Vagina (tissue), 2 donors: Measurements from ENCODE around the gene CDKN2A.

Experiments
- POLR2A ChIP-seq, 2 donors: fragments of 450-650 bp; IDR thresholded peaks; one replicate each; pipeline ENCODE4 v1.6.1; 2017; ENCODE audit warnings: antibody characterized with exemption in 2 of 2, mild to moderate bottlenecking in 2 of 2, moderate library complexity in 2 of 2
- POLR2AphosphoS5 ChIP-seq, 2 donors: sonication (generic); formaldehyde crosslinking; IDR thresholded peaks; one replicate each; pipeline ENCODE4 v1.9.0; 2017; ENCODE audit warnings: antibody characterized with exemption in 2 of 2, mild to moderate bottlenecking in 2 of 2, low read depth in 1 of 2; ENCODE audit not compliant: insufficient read depth in 1 of 2
- TF ChIP-seq, protein P1 (sequence below), 3 experiments: fragments of 450-650 bp in 2 of 3; fragments of 200-600 bp in 1 of 3; sonication (generic) in 1 of 3; IDR thresholded peaks; one replicate each; pipeline ENCODE4 v1.5.1; 2017 to 2019; ENCODE audit warnings: antibody characterized with exemption in 3 of 3, mild to moderate bottlenecking in 2 of 3, moderate library complexity in 2 of 3

DNA sequence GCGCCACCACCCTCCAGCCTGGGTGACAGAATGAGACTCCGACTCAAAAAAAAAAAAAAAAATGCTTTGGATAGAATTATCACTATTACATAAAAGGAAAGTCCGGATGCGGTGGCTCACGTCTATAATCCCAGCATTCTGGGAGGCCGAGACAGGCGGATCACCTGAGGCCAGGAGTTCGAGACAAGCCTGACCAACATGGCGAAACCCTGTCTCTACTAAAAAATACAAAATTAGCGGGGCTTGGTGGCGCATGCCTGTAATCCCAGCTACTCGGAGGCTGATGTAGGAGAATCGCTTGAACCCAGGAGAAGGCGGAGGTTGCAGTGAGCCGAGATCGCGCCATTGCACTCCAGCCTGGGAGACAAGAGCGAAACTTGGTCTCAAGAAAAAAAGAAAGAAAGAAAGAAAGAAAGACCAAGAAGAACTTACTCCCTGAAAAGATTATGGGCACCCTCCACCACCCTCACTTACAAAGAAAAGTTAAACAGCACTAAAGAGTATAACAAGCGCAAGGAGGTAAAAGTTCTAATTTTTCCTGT lies 17.8 kb downstream of the CDKN2A start:
- TF ChIP-seq, protein P1, sequence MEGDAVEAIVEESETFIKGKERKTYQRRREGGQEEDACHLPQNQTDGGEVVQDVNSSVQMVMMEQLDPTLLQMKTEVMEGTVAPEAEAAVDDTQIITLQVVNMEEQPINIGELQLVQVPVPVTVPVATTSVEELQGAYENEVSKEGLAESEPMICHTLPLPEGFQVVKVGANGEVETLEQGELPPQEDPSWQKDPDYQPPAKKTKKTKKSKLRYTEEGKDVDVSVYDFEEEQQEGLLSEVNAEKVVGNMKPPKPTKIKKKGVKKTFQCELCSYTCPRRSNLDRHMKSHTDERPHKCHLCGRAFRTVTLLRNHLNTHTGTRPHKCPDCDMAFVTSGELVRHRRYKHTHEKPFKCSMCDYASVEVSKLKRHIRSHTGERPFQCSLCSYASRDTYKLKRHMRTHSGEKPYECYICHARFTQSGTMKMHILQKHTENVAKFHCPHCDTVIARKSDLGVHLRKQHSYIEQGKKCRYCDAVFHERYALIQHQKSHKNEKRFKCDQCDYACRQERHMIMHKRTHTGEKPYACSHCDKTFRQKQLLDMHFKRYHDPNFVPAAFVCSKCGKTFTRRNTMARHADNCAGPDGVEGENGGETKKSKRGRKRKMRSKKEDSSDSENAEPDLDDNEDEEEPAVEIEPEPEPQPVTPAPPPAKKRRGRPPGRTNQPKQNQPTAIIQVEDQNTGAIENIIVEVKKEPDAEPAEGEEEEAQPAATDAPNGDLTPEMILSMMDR (IDR thresholded peaks at IDR 0.05) = no peak
- TF ChIP-seq POLR2AphosphoS5 (IDR thresholded peaks at IDR 0.05; ENCODE audit: insufficient read depth in 1 of 2, low read depth in 1 of 2) (no peak), POLR2A (IDR thresholded peaks at IDR 0.05) (no peak)
